A549 treated with ZK216348 at 1 μM for 4 hours (cell line): ENCODE measurements around the gene GPD2. TPM values are rescaled to one million over a fixed set of nuclear protein-coding genes. Genes with fewer than 3 reads are reported as not detected.

Experiments
- total RNA-seq: library from RNA; stranded (reverse); fragments of 200-300 nt; extraction: Qiagen RNA extraction; gene quantifications from 5 replicates; pipeline ENCODE4 v1.2.3, GENCODE V29; 2022; ENCODE audit warnings: low read depth

The GPD2 gene
- 22.3 to 40.3 TPM (median 26.7 TPM) in 5 replicates for total RNA-seq

DNA sequence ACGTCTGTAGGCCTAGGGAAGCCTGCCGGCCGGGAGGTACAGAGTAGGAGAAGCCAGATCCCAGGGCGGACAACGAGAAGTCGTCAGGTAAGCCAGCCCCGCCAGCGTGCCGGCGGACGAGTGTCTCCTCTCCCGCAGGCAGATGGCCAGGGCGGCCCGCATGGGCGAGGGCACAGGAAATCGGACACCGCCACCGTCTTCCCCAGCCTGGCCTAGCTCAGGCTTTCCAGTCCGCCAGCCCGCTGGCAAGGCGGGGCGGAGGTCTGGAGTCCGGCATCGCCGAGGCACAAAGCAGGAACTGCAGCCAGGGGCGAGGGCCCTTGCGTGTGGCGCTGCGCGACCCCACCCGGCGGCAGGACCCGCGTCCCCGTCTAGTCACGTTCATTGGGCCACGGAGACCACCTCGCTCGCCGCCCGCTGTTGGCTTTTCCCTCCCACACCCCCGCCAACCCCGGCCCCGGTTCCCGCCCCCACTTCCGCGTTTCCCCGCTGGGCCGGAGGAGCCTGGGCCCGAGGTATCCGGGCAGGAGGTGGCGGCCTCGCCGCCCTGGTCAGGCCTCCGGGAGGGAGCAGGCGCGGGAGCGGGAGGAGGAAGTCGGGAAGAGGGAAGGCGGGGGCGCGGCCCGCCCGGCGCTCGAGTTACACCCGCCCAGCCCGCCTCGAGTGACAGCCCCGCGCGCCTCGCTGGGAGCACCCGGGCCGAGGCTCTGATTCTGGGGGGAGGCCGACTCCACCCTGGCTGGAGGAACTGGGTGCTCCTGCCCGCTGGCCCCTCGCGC is at the start of gene GPD2:
GPD2 (plus strand) TSS at position 662 of the 779 bp plus-strand sequence. CDS start 39,727 bp downstream, outside the sequence.

Other genes starting within 250 kb of the GPD2 start
- gene NR4A2, start 103.7 kb upstream of the GPD2 start, total RNA-seq, result 1.4 to 3.8 TPM (median 2.1 TPM) in 5 replicates